IPS-18a (cell line): ENCODE data around the gene ARHGAP45.
"Not testable (repeated sequence)": the region's sequence is repeated elsewhere in the genome, so short reads cannot be mapped to it uniquely, and the experiment has no call there.

Experiments
- H3K27ac ChIP-seq: one replicate; pipeline ENCODE4 v1.5.1; 2013; ENCODE audit warnings: low read length
- H3K27me3 ChIP-seq: one replicate; pipeline ENCODE4 v1.6.1; 2013; ENCODE audit warnings: mild to moderate bottlenecking, low read length; ENCODE audit not compliant: control insufficient read depth, insufficient read depth
- H3K36me3 ChIP-seq: one replicate; pipeline ENCODE4 v1.6.1; 2013; ENCODE audit warnings: low read depth, low read length; ENCODE audit not compliant: control insufficient read depth
- H3K4me1 ChIP-seq: one replicate; pipeline ENCODE4 v1.6.1; 2013; ENCODE audit warnings: low read depth, low read length; ENCODE audit not compliant: control insufficient read depth
- H3K4me3 ChIP-seq: one replicate; pipeline ENCODE4 v1.5.1; 2013; ENCODE audit warnings: low read length
- H3K9ac ChIP-seq: one replicate; pipeline ENCODE4 v1.6.1; 2013; ENCODE audit warnings: mild to moderate bottlenecking, low read length, moderate library complexity
- H3K9me3 ChIP-seq: one replicate; pipeline ENCODE4 v1.6.1; 2013; ENCODE audit warnings: low read depth, low read length; ENCODE audit not compliant: control insufficient read depth

ARHGAP45 gene

GRCh38 chr19:1114728-1115127 is 47.8 kb downstream of the ARHGAP45 start:
- H3K36me3 ChIP-seq, H3K4me3 ChIP-seq, H3K9me3 ChIP-seq, H3K4me1 ChIP-seq, H3K9ac ChIP-seq, H3K27ac ChIP-seq, H3K27me3 ChIP-seq: not testable (repeated sequence)

- H3K9ac ChIP-seq = no peak overlapping the region
- H3K4me3 ChIP-seq = no peak overlapping the region
- no peak overlapping the region for H3K27ac ChIP-seq
- H3K9me3 ChIP-seq = no peaks in the 10 kb centered on the region
- peaks cover 6% of the 10 kb centered on the region for H3K36me3 ChIP-seq
- no peaks in the 10 kb centered on the region for H3K27me3 ChIP-seq
- peaks cover 5% of the 10 kb centered on the region for H3K4me1 ChIP-seq
Observed at GRCh38 chr19:1115646-1116420, 48.9 kb downstream of the ARHGAP45 start.

GRCh38 chr19:1116726-1117581 is 50.0 kb downstream of the ARHGAP45 start:
- H3K9me3 ChIP-seq = no peaks in the 10 kb centered on the region

GRCh38 chr19:1117654-1118053 is 50.7 kb downstream of the ARHGAP45 start:
- H3K4me3 ChIP-seq = no peak overlapping the region
- peaks cover 2% of the 10 kb centered on the region for H3K4me1 ChIP-seq
- no peaks in the 10 kb centered on the region for H3K9me3 ChIP-seq
- peaks cover 13% of the 10 kb centered on the region for H3K36me3 ChIP-seq
- H3K9ac ChIP-seq = no peak overlapping the region
- H3K27me3 ChIP-seq = no peaks in the 10 kb centered on the region
- H3K27ac ChIP-seq = no peak overlapping the region

More at GRCh38 chr19:1116726-1117581, 50.0 kb downstream of the ARHGAP45 start:
- no peaks in the 10 kb centered on the region for H3K27me3 ChIP-seq
- peaks cover 5% of the 10 kb centered on the region for H3K4me1 ChIP-seq
- no peak overlapping the region for H3K9ac ChIP-seq
- peaks cover 13% of the 10 kb centered on the region for H3K36me3 ChIP-seq
- no peak overlapping the region for H3K4me3 ChIP-seq
- no peak overlapping the region for H3K27ac ChIP-seq

- H3K9me3 ChIP-seq = no peaks in the 10 kb centered on the region
- H3K4me3 ChIP-seq = no peak overlapping the region
- peaks cover 13% of the 10 kb centered on the region for H3K36me3 ChIP-seq
- no peaks in the 10 kb centered on the region for H3K27me3 ChIP-seq
- no peaks in the 10 kb centered on the region for H3K4me1 ChIP-seq
- H3K9ac ChIP-seq = no peak overlapping the region
- H3K27ac ChIP-seq = no peak overlapping the region
Observed at GRCh38 chr19:1118999-1119398, 52.0 kb downstream of the ARHGAP45 start.

- H3K27me3 ChIP-seq = no peaks in the 10 kb centered on the region
- peaks cover 13% of the 10 kb centered on the region for H3K36me3 ChIP-seq
- no peaks in the 10 kb centered on the region for H3K9me3 ChIP-seq
- H3K4me1 ChIP-seq = no peaks in the 10 kb centered on the region
- no peak overlapping the region for H3K27ac ChIP-seq
- no peak overlapping the region for H3K9ac ChIP-seq
- H3K4me3 ChIP-seq = no peak overlapping the region
Observed at GRCh38 chr19:1119475-1120217, 52.7 kb downstream of the ARHGAP45 start.

GRCh38 chr19:1121395-1121794 is 54.4 kb downstream of the ARHGAP45 start:
- H3K9me3 ChIP-seq = no peaks in the 10 kb centered on the region
- H3K27ac ChIP-seq = no peak overlapping the region
- H3K4me1 ChIP-seq = no peaks in the 10 kb centered on the region
- no peaks in the 10 kb centered on the region for H3K27me3 ChIP-seq
- peaks cover 13% of the 10 kb centered on the region for H3K36me3 ChIP-seq
- H3K4me3 ChIP-seq = no peak overlapping the region
- no peak overlapping the region for H3K9ac ChIP-seq

- no peaks in the 10 kb centered on the region for H3K9me3 ChIP-seq
- no peaks in the 10 kb centered on the region for H3K4me1 ChIP-seq
- H3K27me3 ChIP-seq = no peaks in the 10 kb centered on the region
- no peak overlapping the region for H3K27ac ChIP-seq
- H3K36me3 ChIP-seq = peaks cover 18% of the 10 kb centered on the region
- H3K4me3 ChIP-seq = no peak overlapping the region
- no peak overlapping the region for H3K9ac ChIP-seq
Observed at GRCh38 chr19:1122021-1122971, 55.3 kb downstream of the ARHGAP45 start.

- H3K27me3 ChIP-seq = no peaks in the 10 kb centered on the region
- no peak overlapping the region for H3K9ac ChIP-seq
- peaks cover 21% of the 10 kb centered on the region for H3K36me3 ChIP-seq
- no peak overlapping the region for H3K4me3 ChIP-seq
- no peak overlapping the region for H3K27ac ChIP-seq
- H3K4me1 ChIP-seq = no peaks in the 10 kb centered on the region
- H3K9me3 ChIP-seq = no peaks in the 10 kb centered on the region
Observed at GRCh38 chr19:1122972-1123363, 56.0 kb downstream of the ARHGAP45 start.

GRCh38 chr19:1123381-1123780 is 56.4 kb downstream of the ARHGAP45 start:
- Histone ChIP-seq H3K4me1 (no peaks in the 10 kb centered on the region), H3K9me3 (no peaks in the 10 kb centered on the region), H3K9ac (no peak overlapping the region), H3K4me3 (no peak overlapping the region), H3K27me3 (no peaks in the 10 kb centered on the region), H3K27ac (no peak overlapping the region), H3K36me3 (peaks cover 21% of the 10 kb centered on the region)
